HepG2 (cell line): ENCODE results near the gene COL4A6. TPM values are rescaled to one million over a fixed set of nuclear protein-coding genes. Genes with fewer than 3 reads are reported as not detected.

Source experiments
- AKNA ChIP-seq: sonication (generic); formaldehyde crosslinking; IDR thresholded peaks from 2 replicates; pipeline ENCODE4 v1.4.0; 2020; ENCODE audit warnings: missing genetic modification reagents, borderline replicate concordance
- DPF2 ChIP-seq: sonication (generic); formaldehyde crosslinking; IDR thresholded peaks from 2 replicates; pipeline ENCODE4 v1.4.0; 2020; ENCODE audit warnings: mild to moderate bottlenecking, low read depth, missing genetic modification reagents, borderline replicate concordance
- FIP1L1 ChIP-seq: fragments of 200-400 bp; formaldehyde crosslinking; IDR thresholded peaks from 2 replicates; pipeline ENCODE4 v1.6.1; 2018; ENCODE audit warnings: low read depth, mild to moderate bottlenecking, low read length, moderate library complexity, borderline replicate concordance; ENCODE audit not compliant: insufficient read depth
- SMYD3 ChIP-seq: sonication (generic); formaldehyde crosslinking; IDR thresholded peaks from 2 replicates; pipeline ENCODE4 v1.8.1; 2023; ENCODE audit warnings: mild to moderate bottlenecking, missing genetic modification reagents
- UBTF ChIP-seq: sonication (generic); formaldehyde crosslinking; IDR thresholded peaks from 2 replicates; pipeline ENCODE4 v1.4.0; 2020; ENCODE audit warnings: mild to moderate bottlenecking, missing genetic modification reagents
- ZFYVE20 ChIP-seq: sonication (generic); formaldehyde crosslinking; IDR thresholded peaks from 2 replicates; pipeline ENCODE4 v1.8.0; 2023; ENCODE audit warnings: low read depth, mild to moderate bottlenecking, moderate library complexity, missing genetic modification reagents, borderline replicate concordance
- polyA plus RNA-seq, 8 experiments: library from polyadenylated mRNA; depleted of rRNA in 3 of 8; stranded (reverse) in 7 of 8; unstranded in 1 of 8; fragments of >200 nt; fragmentation: Illumina TruSeq in 4 of 8; extraction: Trizol in 4 of 8; gene quantifications; 2 replicates each; pipeline versions ENCODE4 v1.2.1 to v1.2.3, GENCODE V29; 2011 to 2016; ENCODE audit warnings: low read depth in 4 of 8, missing spikeins in 1 of 8, mixed read lengths in 1 of 8; ENCODE audit not compliant: insufficient read depth in 1 of 8
- total RNA-seq, 5 experiments: library from RNA; depleted of rRNA; stranded (reverse); fragments of >200 nt; fragmentation: Illumina TruSeq; extraction: Trizol; gene quantifications; 2 replicates each; pipeline ENCODE4 v1.2.3, GENCODE V29; 2016; ENCODE audit warnings: low read depth in 1 of 5

COL4A6 gene
- total and polyA plus RNA-seq, 2 of the 13 experiments (the other 11 are each of a cell fraction or from before 2014, with no cell fraction given): 4.5 to 8.2 TPM

- TF ChIP-seq UBTF (CRISPR knock-in tag): no peak
- TF ChIP-seq FIP1L1: no peak
- no peak for TF ChIP-seq SMYD3
- TF ChIP-seq AKNA (CRISPR knock-in tag): no peak
- no peak for TF ChIP-seq ZFYVE20 (CRISPR knock-in tag)
- no peak for TF ChIP-seq DPF2 (CRISPR knock-in tag)
Measured at GRCh38 chrX:108285918-108286317, 152.3 kb downstream of the COL4A6 start (continued).
